ENCODE measurements around the gene ILK.

- TF ChIP-seq CTCF (IDR thresholded peaks at IDR 0.05; ENCODE audit: low read length): no peak
- TF ChIP-seq EZH2 (IDR thresholded peaks at IDR 0.05; ENCODE audit: borderline replicate concordance, low read length): no peak
Measured at GRCh38 chr11:6647836-6648235, 44.3 kb downstream of the ILK start.
